Testis (tissue), 3 donors: ENCODE results near the gene MAN1B1. TPM values are rescaled to one million over a fixed set of nuclear protein-coding genes. Genes with fewer than 3 reads are reported as not detected.

Source experiments
- DNase-seq: peaks from one replicate; pipeline ENCODE4 v3.0.0-alpha.2; 2019
- H3K27ac ChIP-seq, 2 donors: fragments of 200-600 bp; sonication (generic); one replicate each; pipeline ENCODE4 v1.5.1; 2019
- H3K27me3 ChIP-seq: fragments of 200-600 bp; sonication (generic); one replicate; pipeline ENCODE4 v1.5.1; 2019
- H3K36me3 ChIP-seq: fragments of 200-600 bp; sonication (generic); one replicate; pipeline ENCODE4 v1.5.1; 2017; ENCODE audit warnings: low read depth; ENCODE audit errors: missing control alignments
- H3K4me1 ChIP-seq: fragments of 200-600 bp; sonication (generic); one replicate; pipeline ENCODE4 v1.5.1; 2019
- H3K4me3 ChIP-seq, 2 donors: fragments of 200-600 bp; sonication (generic); one replicate each; pipeline ENCODE4 v1.5.1; 2017 to 2019
- H3K9me3 ChIP-seq: fragments of 200-600 bp; sonication (generic); one replicate; pipeline ENCODE4 v1.5.1; 2017
- CTCF ChIP-seq, 3 experiments: fragments of 450-650 bp in 2 of 3; fragments of 200-600 bp in 1 of 3; sonication (generic) in 1 of 3; IDR thresholded peaks; one replicate each; pipeline ENCODE4 v1.5.1; 2016 to 2019; ENCODE audit warnings: antibody characterized with exemption in 3 of 3, mild to moderate bottlenecking in 2 of 3, moderate library complexity in 1 of 3
- POLR2A ChIP-seq: fragments of 450-650 bp; IDR thresholded peaks from one replicate; pipeline ENCODE4 v1.6.1; 2017; ENCODE audit warnings: antibody characterized with exemption, mild to moderate bottlenecking, moderate library complexity
- WGBS, 2 donors: methylation state at CpG; one replicate each; pipeline ENCODE4 v1.1.5; 2018; 5-methylcytosine and 5-hydroxymethylcytosine counted together
- intact Hi-C: fragments of 100-400 bp; cut with DNase I; formaldehyde crosslinking; loops from one replicate; pipeline ENCODE4 v1.15.1; 2023; ENCODE audit warnings: low total_unique reads
- polyA plus RNA-seq: library from polyadenylated mRNA; stranded (reverse); fragments of 350-450 nt; fragmentation: Illumina TruSeq; extraction: RNeasy Lipid Tissue Mini Kit (QIAGEN cat#74804); gene quantifications from one replicate; pipeline ENCODE4 v1.2.3, GENCODE V29; 2014; ENCODE audit warnings: low read depth, low replicate concordance; ENCODE audit not compliant: insufficient read depth
- total RNA-seq, 2 donors: library from RNA; depleted of rRNA; stranded (reverse); fragments of >200 nt; gene quantifications; one replicate each; pipeline ENCODE4 v1.2.3, GENCODE V29; 2016

The MAN1B1 gene
- total and polyA plus RNA-seq, 3 donors from 2014 or later, result 62.2 to 124 (median 122) TPM

- TF ChIP-seq CTCF (IDR thresholded peaks at IDR 0.05), result no peak
- TF ChIP-seq POLR2A, result no peak
- Histone ChIP-seq H3K9me3 (no peaks in the 10 kb centered on the region), H3K4me1 (peaks cover 34% of the 10 kb centered on the region), H3K4me3 (no peak overlapping the region), H3K27ac (peak overlapping the region in 1 of 2 donors; percentile 65), H3K27me3 (no peaks in the 10 kb centered on the region), H3K36me3 (no peaks in the 10 kb centered on the region)
- 33 to 44% methylated on average over 18 to 27 of the region's 28 CpGs for WGBS, 2 donors
- intact Hi-C loops, result no loop called here
- peak; percentile 93 for DNase-seq
Observed at GRCh38 chr9:137055385-137056364, 31.1 kb upstream of the MAN1B1 start.

- Histone ChIP-seq H3K27me3 (no peaks in the 10 kb centered on the region), H3K9me3 (no peaks in the 10 kb centered on the region), H3K36me3 (no peaks in the 10 kb centered on the region), H3K4me3 (no peak overlapping the region), H3K4me1 (peaks cover 34% of the 10 kb centered on the region), H3K27ac (no peak overlapping the region)
- TF ChIP-seq CTCF (IDR thresholded peaks at IDR 0.05) (no peak), POLR2A (no peak)
- intact Hi-C loops, result no loop called here
- peak; percentile 34 for DNase-seq
- 65 to 71% methylated on average over 17 of the region's 17 CpGs for WGBS, 2 donors
Observed at GRCh38 chr9:137056739-137057415, 29.9 kb upstream of the MAN1B1 start.

GRCh38 chr9:137057545-137057944 lies 29.2 kb upstream of the MAN1B1 start:
- no peak overlapping the region for H3K4me3 ChIP-seq
- no peak for DNase-seq
- no peaks in the 10 kb centered on the region for H3K9me3 ChIP-seq
- TF ChIP-seq POLR2A (no peak), CTCF (IDR thresholded peaks at IDR 0.05) (no peak)
- WGBS, 2 donors, result 57 to 72% methylated on average over 16 of the region's 16 CpGs
- intact Hi-C loops, result no loop called here
- peaks cover 34% of the 10 kb centered on the region for H3K4me1 ChIP-seq
- no peaks in the 10 kb centered on the region for H3K27me3 ChIP-seq
- no peaks in the 10 kb centered on the region for H3K36me3 ChIP-seq
- no peak overlapping the region for H3K27ac ChIP-seq

GRCh38 chr9:137058521-137059234 lies 28.1 kb upstream of the MAN1B1 start:
- intact Hi-C loops, result no loop called here
- H3K9me3 ChIP-seq, result no peaks in the 10 kb centered on the region
- 95 to 96% methylated on average over 9 of the region's 9 CpGs for WGBS, 2 donors

More at GRCh38 chr9:137058521-137059234, 28.1 kb upstream of the MAN1B1 start:
- TF ChIP-seq POLR2A (no peak), CTCF (IDR thresholded peaks at IDR 0.05) (no peak)
- Histone ChIP-seq H3K36me3 (no peaks in the 10 kb centered on the region), H3K27ac (no peak overlapping the region), H3K27me3 (no peaks in the 10 kb centered on the region), H3K4me1 (peaks cover 23% of the 10 kb centered on the region), H3K4me3 (no peak overlapping the region)
- DNase-seq, result no peak
